GM18526 (cell line): Measurements from ENCODE around the gene FCHSD2.

Source experiments
- POLR2A ChIP-seq: IDR thresholded peaks from 3 replicates; pipeline ENCODE4 v1.6.1; 2011; ENCODE audit not compliant: insufficient read length; ENCODE audit errors: extremely low read depth

FCHSD2 gene

DNA sequence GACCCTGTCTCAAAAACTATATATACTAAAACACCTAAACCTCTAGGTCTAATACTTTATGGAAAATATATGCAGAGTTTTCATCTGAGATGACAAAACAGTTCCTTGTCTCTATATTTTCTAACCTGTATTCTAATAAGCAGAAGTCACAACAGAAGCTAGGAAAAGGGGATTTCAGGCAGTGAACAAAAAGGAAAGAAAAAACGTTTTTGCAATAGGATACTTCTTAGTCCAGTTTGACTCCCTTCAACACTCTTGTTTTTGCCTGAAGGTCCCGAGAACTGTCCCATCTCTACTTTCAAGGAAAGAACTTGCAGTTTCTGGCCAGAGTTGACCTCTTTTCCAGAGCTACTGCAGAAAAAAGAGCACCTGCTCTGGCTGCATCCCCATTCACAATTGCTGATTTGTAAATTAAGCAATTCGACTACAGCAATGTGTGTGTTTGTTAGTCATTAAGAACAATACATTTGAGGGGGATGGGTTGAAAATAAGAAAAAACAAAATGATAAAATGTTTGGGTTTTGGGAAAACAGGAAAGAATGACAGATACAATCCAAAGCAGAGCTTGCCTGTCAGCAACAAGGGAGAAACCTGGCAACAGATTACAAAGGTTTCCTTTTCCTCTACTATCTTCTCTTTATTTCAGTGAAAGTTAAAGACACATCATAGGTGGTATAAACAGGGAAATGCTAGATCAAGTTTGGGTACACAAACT is 160.0 kb downstream of the FCHSD2 start:
- TF ChIP-seq POLR2A, result no peak

DNA sequence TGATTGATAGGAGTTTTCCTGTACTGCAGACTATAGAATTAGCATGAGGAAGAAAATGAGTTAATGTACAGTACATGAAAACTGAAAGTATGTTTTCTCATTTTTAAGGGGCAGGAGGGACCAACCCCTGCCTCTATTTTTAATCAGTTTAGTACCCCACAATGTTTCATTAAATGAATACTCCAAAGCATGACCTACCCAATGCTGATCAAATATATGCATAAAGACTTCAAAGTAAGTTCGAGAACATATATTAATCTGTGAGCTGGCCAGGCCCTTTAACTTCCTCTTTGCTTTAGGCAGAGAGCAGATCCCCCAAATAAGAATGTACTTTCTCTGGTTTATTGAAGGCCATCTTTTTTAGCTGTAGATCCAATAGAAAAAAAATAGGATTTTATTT is 161.0 kb downstream of the FCHSD2 start:
- no peak for TF ChIP-seq POLR2A

DNA sequence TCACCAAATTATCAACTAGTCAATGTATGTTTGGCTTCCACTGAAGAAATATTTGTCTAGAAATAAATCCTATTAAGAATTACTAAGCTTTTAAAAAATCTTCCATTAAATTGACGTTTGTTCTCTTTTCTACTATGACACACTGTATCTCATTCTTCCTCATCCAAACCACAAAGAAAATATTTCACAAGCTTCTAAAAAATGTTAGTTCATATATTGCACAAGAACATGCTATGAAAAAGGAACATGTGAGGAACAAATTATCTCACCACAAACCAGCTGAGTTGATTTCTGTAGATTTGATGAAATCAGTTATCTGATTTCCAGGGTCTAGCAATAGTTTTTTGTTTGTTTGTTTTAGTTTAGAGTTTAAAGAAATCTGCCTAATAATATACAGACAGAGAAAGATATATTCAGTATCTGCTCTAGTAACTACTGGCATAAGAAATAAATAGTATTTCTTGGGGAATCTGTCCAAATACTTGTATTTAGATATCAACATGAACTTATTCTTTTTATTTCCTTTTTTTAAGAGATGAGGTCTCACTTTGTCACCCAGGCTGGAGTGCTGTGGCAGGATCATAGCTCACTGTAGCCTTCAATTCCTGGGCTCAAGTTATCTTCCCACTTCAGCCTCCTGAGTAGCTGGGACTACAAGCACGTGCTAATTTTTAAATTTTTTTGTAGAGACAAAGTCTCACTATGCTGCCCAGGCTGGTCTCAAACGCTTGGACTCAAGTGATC is 166.2 kb downstream of the FCHSD2 start:
- no peak for TF ChIP-seq POLR2A

DNA sequence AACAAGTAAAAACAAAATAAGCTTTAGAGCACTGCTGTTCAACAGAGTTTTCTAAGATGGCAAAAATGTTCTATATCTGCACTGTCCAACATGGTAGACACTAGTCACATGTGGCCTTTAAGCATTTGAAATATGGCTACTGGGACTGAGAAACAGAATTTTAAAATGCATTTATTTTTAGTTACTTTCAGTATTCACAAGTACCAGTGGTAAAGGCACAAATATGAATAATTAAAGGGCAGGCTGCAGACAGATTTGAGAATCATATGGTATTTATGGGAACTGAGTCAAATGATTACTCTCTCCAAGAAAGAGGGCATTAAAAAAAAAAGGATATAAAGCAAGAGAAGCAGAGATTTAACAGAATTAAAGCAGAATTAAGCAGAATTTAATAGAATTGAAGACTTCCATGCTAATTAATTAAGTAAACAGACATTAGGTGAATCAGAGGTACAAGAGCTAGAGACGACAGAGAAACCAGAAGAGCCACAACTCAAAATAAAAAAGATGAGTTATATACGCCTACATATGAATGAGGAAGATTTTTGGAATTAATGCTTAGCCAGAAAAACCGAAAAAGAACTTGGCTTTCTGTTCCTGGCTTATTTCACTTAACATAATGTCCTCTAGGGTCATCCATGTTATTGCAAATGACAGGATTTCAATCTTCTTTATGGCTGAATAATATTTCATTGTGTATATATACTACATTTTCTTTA is 167.5 kb downstream of the FCHSD2 start:
- no peak for TF ChIP-seq POLR2A

DNA sequence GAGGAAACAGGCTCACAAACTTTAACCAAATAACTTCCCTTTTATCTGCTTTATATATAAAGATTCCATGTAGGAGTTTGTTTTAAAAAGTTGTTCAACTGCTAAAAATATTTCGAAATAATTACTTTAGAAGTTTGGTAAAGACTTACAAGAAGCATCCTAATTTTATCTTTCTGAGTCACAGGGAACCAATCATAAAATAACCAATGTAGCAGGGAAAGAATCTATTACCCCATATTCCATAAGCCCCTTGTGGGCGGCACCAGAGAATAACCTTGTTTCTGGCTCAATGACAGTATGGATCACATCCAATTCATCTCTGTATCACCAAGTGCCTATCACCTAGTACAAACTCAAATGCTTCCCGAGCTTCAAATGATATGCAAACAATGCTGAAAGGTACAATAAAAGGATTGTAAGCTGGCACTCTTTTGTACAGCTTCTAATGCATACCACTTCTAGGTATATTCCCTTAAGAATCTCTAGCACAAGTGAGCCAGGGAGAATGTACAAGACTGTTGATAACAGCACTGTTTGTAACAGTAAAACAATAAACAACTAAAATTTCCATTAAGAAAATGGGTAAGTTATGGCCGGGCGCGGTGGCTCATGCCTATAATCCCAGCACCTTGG is 169.5 kb downstream of the FCHSD2 start:
- TF ChIP-seq POLR2A, result no peak

DNA sequence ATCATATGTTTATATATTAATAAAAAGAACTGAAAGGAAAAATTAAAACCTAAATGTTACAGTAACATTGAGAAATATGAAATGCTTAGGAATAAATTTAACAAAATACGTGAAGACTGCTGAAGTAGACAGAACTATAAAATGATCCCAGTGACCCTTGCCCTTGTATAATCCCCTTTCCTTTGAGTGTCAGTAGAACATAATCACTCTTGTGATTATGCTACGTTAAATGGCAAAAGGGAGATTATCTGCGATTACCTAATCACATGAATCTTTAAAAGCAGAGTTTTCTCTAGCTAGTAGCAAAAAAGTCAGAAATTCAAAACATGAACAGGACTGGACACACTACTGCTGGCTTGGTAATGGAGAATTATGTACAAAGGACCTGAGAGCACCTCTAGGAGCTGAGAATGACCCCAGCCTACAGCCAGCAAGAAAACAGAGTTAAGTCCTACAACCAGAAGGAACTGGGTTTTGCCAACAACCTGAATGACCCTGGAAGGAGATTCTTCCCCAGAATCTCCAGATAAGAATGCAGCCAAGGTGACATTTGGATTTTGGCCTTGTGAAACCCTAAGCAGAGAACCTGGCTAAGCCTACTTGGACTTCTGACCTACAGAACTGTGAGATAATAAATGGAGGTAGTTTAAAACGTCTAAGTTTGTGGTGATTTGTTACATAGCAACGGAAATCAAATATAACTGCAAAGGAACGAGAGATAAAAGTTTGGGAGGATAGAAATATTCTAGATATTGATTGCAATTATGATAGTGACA is 170.7 kb downstream of the FCHSD2 start:
- no peak for TF ChIP-seq POLR2A

DNA sequence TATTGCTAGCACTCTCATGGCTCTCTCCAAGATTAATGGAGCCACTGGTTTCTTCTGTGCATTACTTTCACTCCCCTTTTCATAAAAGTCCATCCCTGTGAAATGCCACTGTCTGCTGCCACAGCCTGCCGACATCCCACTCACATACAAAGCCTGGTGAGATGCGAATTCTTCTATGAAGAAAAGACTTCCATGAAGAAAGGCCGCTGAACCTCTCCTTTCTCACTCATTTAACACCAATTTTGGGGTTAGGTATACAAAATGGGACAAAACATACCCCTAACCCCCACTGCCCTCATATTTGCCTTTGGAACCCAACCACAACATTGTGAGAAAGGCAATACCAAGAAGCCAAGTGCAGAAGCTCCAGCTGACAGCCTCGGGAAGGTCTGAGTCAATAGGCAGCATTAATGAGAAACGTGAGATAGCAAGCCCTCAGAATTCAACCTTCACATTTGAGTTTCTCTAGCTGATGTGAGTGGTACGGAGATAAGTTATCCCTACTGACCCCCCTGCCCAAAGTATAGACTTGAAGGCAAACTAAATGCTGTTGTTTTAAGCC is 171.5 kb downstream of the FCHSD2 start:
- TF ChIP-seq POLR2A, result no peak

DNA sequence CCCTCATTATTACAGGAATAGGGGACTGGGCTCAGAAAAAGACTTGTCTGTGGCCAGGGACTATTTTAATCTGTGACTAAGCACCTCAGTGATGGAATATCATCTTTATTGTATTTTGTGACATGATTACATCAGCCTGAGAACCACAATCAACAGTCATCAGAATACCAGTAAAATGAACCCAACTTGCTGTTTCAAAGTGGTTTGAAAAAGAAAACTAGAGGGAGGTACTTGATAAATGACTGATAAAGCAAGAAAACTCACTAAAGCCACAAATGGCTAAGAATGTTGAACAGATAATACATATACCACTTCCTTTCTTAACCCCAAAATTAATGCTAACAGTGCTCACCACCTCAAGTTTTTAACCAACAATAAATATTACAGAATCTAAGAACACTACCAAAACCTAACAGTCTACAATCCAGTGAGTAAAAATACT is 172.2 kb downstream of the FCHSD2 start:
- no peak for TF ChIP-seq POLR2A

DNA sequence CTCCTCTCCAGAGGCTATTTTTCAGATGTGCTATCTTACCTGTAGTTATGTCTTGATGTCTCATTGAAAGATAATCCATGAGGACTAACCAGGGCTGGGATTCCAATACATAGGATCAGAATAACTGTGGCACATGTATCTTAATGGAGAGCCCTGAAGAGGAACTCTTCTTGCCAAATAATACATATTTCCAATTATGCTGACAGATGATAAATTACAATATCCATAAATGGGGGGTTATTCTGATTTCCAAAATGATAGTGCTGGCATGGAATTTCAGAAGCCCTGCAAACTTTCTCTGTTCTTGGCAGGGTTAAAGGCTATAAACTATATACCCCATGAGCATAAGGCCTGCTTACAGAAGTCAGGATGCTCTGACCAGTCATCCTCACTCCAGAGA is 173.7 kb downstream of the FCHSD2 start:
- TF ChIP-seq POLR2A, result no peak

DNA sequence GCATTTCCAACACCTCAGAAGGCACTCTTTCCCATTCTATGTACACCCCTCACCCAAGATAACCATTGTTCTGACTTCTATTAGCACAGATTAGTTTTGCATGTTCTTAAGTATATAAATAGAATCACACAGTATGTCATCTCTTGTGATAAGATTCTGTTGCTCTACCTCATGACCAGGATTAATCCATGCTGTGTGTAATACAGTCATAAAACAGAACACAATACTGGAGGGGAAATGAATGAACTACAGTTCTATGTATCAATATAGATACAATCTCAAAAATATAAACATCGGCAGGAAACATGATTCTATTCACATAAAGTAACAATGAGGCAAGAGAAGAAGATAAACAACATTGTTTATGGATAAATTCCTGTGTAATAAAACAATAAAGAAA is 176.4 kb downstream of the FCHSD2 start:
- no peak for TF ChIP-seq POLR2A

DNA sequence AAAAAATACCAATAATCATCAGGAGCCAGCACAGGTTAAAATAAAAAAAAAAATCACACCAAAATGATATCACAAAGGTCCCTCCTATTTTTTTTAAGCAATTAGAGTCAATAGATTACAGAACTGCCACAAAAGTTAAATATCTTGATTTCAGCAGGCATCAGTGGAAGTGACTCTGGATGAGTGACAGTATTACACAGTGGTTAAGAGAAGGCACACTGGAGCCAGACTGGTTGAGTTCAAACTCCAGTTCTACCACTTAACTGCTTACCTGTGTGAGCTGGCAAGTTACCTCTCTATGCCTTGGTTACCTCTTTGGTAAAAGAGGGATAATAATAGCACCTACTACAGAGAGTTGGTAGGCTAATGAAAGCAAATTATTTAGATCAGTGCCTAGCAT is 179.4 kb downstream of the FCHSD2 start:
- no peak for TF ChIP-seq POLR2A

DNA sequence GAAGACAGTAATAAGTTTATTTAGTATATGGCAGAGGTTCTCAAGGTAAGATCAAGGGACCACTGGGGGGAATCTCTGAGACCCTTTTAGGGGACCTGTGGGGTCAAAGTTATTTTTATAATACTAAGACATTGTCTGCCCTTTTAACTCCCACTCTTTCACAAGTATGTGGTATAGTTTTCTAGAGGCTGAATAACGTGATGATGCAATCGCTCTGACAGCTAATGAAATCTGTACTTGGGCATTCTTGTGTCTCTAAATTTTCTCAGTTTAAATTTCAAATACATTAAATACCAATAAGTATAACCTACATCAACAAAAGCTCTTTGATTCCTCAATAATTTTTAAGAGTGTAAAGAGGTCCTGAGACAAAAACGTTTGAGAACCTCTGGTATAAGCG is 180.0 kb downstream of the FCHSD2 start:
- TF ChIP-seq POLR2A, result no peak

DNA sequence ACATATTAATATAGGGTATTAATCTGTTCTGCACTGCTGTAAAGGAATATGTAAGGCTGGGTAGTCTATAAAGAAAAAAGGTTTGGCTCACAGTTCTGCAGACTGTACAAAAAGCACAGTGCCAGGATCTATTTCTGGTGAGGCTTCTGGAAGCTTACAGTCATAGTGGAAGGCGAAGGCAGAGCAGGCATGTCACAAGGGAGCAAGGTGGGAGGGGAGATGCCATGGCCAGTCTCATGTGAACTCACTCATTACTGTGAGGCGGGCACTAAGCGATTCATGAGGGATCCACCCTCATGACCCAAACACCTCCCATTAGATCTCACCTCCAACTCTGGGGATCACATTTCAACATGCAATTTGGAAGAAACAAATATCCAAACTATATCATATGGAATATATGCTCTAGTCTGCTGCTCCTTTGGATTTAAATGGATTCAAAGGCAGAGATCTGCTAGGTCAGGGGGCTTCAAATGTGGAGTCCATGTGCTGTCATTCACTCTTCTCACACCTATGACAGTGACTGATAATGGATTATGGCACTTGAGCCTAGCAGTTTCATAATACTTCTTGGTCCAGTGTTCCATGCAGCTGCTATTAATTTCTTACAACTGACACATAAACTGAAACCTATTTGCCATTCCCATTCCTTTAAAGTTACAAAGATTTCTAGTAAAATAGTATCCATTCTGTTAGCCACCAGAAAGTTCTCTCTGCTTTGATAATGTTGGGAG is 182.0 kb downstream of the FCHSD2 start:
- TF ChIP-seq POLR2A, result no peak

DNA sequence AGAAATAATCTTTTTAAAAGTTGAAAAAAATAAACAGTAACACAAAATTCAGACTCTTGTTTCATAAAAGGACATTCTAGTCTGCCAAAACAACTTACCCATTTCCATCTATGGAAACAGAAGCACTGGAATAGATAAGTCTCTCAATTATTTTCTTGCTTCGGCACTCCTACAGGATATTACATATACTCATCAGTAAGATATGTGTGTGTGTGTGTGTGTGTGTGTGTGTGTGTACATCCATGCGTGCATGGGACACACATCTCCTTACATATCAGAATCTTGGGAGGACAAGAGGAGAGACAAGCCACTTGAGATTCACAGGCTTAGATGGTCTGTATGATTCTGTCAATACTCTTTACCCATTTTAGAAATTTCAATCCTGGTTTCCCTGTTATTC is 183.3 kb downstream of the FCHSD2 start:
- TF ChIP-seq POLR2A, result no peak
